ENCODE results near the gene FCHSD2.

GRCh38 chr11:72885749-72886609, 256.1 kb downstream of the FCHSD2 start:
- TF ChIP-seq ZNF324 (tag by site-specific recombination; IDR thresholded peaks at IDR 0.05) (no peak), ZNF274 (IDR thresholded peaks at IDR 0.05; ENCODE audit: low read length) (no peak), ZNF274 (tag by site-specific recombination; IDR thresholded peaks at IDR 0.05; ENCODE audit: borderline replicate concordance) (no peak), OVOL3 (tag by site-specific recombination; IDR thresholded peaks at IDR 0.05) (no peak)

Measured in HEK293 (cell line).